HG03103 (cell line): ENCODE measurements around the gene MBP.
"Not testable (repeated sequence)": the region's sequence is repeated elsewhere in the genome, so short reads cannot be mapped to it uniquely, and the experiment has no call there.

ENCODE experiments used
- ATAC-seq: cut with Tn5 transposase; IDR thresholded peaks from one replicate; pipeline ENCODE4 v1.9.1; 2021; ENCODE audit warnings: low read depth; ENCODE audit not compliant: unreplicated experiment

Gene MBP

GRCh38 chr18:76962851-76963250, 169.7 kb downstream of the MBP start:
- ATAC-seq = no peak

GRCh38 chr18:76960528-76961035, 172.0 kb downstream of the MBP start:
- ATAC-seq = no peak

GRCh38 chr18:76959605-76960004, 173.0 kb downstream of the MBP start:
- ATAC-seq = no peak

GRCh38 chr18:76958692-76959341, 173.8 kb downstream of the MBP start:
- ATAC-seq = no peak

- no peak for ATAC-seq
Observed at GRCh38 chr18:76957384-76958355, 174.9 kb downstream of the MBP start.

DNA sequence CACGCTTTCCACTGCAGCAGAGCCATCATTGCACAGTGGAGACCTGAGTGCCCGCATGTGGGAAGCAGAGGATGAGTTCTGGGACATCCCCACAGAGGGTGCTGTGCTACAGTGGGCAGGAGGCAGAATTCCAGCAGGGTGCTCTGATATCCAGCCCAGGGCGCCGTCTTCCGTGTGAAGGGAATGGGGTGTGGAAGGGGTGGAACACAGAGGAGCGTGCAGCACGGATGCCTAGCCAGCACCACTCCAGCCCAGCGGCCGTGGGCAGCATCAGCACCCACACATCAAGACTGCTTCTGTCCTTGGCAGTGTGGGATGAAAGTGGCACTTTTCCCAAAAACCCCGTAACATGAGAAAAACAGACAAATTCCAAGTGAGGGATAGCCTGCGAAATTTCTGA, 175.9 kb downstream of the MBP start:
- no peak for ATAC-seq

DNA sequence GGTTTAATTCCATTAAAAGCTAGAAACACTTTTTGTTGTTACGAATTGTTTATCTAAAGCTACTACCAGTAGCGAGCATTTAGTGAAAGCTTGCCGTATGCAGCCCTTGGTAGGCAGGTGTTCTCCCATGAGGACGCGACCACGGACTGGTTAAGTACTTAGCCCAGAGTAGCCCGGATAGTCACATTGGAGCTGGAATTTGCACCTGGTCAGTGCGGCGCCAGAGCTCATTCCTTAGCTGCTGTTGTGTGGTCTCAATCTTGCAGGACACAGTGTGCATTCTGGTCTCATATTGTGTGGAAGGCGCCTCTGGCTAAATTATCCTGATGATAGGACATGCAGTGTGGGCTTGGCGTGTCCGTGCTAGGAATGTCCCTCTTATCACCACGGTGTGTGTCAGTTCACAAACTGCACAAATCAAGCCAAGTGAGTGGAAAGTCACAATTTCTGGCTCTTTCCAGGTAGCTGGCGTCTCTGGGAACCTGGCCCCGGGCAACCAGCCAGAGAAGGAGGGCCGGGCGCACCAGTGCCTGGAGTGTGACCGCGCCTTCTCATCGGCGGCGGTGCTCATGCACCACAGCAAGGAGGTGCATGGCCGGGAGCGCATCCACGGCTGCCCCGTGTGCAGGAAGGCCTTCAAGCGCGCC, 176.9 kb downstream of the MBP start:
- ATAC-seq = no peak

- no peak for ATAC-seq
Observed at GRCh38 chr18:76953583-76954233, 178.9 kb downstream of the MBP start.

GRCh38 chr18:76953156-76953555, 179.4 kb downstream of the MBP start:
- ATAC-seq = no peak

- no peak for ATAC-seq
Observed at GRCh38 chr18:76952747-76953146, 179.8 kb downstream of the MBP start.

DNA sequence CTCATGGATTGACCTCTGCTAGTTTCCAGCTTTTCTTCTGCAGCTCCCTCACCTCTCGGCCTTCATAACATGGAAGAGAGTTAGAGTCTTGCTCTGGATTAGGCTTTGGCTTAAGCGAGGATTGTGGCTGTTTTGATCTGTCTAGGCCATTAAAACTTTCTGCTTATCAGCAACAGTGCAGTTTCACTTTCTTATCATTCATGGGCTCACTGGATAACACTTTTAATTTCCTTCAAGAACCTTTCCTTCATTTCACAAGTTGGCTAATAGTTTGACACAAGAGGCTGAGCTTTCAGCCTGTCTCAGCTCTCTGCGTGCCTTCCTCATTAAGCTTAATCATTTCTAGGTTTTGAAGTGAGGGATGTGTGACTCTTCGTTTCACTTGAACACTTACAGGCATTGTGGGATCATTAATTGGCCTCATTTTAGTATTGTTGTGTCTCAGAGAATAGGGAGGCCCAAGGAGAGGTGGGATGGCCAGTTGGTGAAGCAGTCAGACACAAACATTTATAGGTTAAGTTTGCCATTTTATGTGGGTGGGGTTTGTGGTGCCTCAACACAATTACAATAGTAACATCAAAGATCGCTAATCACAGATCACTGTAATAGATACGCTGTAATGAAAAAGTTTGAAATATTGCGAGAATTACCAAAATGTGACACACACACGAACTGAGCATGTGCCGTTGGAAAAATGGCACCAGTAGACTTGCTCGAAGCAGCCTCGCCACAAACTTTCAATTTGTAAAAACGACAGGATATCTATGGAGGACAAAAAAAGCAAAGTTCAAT, 180.9 kb downstream of the MBP start:
- ATAC-seq = no peak

DNA sequence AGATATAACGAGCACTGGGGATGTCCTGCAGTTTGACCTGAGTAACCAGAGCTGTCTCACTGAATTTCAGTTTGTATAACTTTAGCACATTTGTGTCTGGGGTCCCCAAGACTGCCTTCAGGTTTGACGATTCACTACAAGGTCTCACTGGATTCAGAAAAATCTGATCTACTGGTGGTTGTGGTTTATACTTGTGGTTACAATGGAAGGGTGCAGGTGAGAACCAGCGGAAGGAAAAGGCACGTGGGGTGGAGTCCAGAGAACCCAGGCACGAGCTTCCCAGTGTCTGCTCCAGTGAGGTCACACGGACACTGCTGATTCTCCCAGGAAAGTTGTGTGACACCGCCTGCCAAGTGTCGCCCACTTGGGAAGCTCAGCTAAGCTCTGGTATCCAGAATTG, 184.2 kb downstream of the MBP start:
- no peak for ATAC-seq

DNA sequence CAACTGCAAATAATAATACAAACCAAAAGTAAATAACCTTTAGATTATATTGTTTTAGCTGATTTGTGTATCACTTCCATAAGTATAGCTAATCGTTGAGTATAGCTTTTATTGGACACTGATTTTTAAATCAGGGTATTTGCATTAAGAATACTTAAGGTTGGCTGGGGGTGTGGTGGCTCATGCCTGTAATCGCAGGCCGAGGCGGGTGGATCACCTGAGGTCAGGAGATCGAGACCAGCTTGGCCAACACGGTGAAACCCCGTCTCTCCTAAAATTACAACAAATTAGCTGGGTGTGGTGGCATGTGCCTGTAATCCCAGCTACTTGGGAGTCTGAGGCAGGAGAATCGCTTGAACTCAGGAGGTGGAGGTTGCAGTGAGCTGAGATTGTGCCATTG, 188.2 kb downstream of the MBP start:
- ATAC-seq = not testable (repeated sequence)

- ATAC-seq = no peak
Observed at GRCh38 chr18:76943542-76944339, 188.8 kb downstream of the MBP start.

DNA sequence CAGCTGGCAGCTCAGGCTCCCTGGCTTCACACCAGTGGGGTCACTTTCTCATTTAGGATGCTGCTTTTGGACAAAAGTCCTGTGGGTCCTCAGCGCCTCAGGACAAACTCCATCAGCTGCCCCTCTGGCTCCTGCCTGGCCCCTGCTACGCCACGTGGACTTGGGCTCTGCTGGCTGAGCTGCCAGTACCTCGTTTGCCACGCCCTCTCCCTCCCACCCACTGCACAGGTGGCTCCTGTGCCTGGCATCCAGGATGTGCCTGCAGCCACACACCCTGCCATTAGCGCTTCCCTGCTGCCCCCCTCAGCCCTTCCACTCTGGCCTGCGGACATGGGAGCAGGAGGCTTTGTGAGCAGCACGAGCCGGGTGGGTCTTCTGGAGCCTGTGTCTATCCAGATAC, 191.3 kb downstream of the MBP start:
- ATAC-seq = no peak

DNA sequence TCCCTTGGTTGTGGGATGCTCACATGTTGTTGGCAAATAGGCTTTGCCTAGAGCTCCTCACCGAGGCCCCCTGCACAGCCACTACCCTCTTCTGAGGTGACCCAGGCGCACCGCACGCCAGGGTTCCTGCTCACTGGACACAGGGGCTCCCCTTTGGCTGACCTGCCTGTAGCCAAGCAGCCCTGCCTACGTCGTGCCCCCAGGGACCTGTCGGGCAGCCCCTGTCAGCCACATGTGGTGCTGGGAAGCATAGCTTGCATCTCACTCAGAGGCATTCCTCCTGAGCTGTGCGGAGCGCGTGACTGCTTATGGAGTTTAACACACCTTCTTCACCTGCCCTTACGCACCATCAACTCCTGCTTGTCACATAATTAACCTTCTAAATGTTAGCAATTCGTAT, 194.0 kb downstream of the MBP start:
- ATAC-seq = no peak

DNA sequence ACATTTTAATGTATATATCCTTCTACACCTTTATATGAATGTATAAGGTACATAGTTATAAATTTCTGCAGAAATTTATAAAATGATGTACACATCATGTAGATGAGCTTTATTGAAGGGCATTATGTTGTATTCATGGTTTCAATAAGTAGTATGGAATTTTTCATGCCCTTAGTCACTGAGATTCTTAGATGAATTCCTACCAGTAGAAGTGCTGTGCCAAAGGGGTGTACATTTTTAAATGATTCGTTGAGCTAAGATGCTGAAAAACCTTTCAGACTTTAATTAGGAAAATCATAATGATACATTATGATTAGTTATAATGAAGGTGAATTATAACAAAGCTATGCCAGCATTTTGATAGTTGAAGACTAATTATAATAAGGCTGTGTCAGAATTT, 195.0 kb downstream of the MBP start:
- no peak for ATAC-seq

DNA sequence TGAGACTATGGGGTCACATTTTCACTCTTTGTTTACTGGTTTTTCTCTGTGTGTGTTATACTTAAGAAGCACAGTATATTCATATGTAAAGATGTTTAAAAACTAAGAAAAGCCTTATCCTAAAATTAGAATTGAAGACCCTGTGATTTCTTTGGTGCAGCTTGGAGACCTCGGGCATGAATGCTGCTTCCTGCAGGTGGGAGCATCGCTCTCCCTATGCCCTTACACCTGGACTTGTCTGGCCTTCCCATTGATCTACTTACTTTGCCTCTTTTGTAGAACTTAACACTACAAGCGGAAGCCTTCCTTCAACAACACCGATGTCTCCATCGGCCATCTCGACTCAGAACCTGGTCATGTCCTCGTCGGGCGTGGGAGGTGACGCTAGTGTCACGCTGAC, 195.7 kb downstream of the MBP start:
- ATAC-seq = no peak

GRCh38 chr18:76935722-76936337, 196.8 kb downstream of the MBP start:
- ATAC-seq = no peak
